ENCODE measurements around the gene GCKR. TPM values are rescaled to one million over a fixed set of nuclear protein-coding genes. Genes with fewer than 3 reads are reported as not detected.

GCKR gene
- total and polyA plus RNA-seq, 2 donors (not counting 3 experiments of a cell fraction or from before 2014, with no cell fraction given), result 0.27 to 0.52 TPM

DNA sequence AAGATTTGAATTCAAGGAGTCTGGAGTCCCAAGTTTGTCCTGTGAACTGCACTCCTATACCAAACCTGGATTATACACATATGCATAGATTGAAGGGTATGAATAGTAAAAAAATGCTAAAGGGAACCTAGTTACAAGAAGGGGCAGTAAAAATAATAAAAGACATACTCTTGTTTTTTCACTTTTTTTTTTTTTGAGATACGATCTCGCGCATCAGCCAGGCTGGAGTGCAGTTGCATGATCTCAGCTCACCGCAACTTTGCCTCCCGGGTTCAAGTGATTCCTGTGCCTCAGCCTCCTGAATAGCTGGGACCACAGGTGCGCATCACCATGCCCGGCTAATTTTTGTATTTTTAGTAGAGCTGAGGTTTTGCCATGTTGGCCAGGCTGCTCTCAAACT lies 32.2 kb upstream of the GCKR start:
- H3K4me1 ChIP-seq (ENCODE audit: control insufficient read depth, extremely low read depth, insufficient read depth, low read length), result no peaks in the 10 kb centered on the region
- H3K9me1 ChIP-seq (replicated peaks; ENCODE audit: control insufficient read depth, extremely low read depth, insufficient read depth, low read length), result no peaks in the 10 kb centered on the region
- H3K79me2 ChIP-seq (ENCODE audit: control insufficient read depth, insufficient read depth, low read length), result no peaks in the 10 kb centered on the region
- no peaks in the 10 kb centered on the region for H3K27me3 ChIP-seq (ENCODE audit: control insufficient read depth in 2 of 2, insufficient read depth in 2 of 2, low read length in 2 of 2)
- no peak overlapping the region for H3K27ac ChIP-seq (ENCODE audit: insufficient read depth, low read depth, low read length)
- TF ChIP-seq MYC (IDR thresholded peaks at IDR 0.05; ENCODE audit: low read depth, low read length), result no peak
- no peak for TF ChIP-seq EZH2 (IDR thresholded peaks at IDR 0.05; ENCODE audit: borderline replicate concordance, low read depth, low read length, severe bottlenecking)
- TF ChIP-seq POLR2A (IDR thresholded peaks at IDR 0.05; ENCODE audit: low read depth, low read length), result no peak
- no peak for TF ChIP-seq GATA2 (IDR thresholded peaks at IDR 0.05; ENCODE audit: insufficient read depth, insufficient read length, low read depth, low read length)
- TF ChIP-seq JUN (IDR thresholded peaks at IDR 0.05; ENCODE audit: borderline replicate concordance, insufficient read depth, insufficient read length, low read depth), result no peak
- TF ChIP-seq POLR2AphosphoS5 (IDR thresholded peaks at IDR 0.05; ENCODE audit: insufficient read depth, low read depth, low read length), result no peak
- TF ChIP-seq, protein P1, sequence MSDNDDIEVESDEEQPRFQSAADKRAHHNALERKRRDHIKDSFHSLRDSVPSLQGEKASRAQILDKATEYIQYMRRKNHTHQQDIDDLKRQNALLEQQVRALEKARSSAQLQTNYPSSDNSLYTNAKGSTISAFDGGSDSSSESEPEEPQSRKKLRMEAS (IDR thresholded peaks at IDR 0.05; ENCODE audit: insufficient read depth, insufficient read length), result no peak
- no peak for TF ChIP-seq CTCF (IDR thresholded peaks at IDR 0.05; ENCODE audit: extremely low read depth in 1 of 2, insufficient read depth in 1 of 2, low read depth in 1 of 2, low read length in 2 of 2)
- TF ChIP-seq FOS (IDR thresholded peaks at IDR 0.05; ENCODE audit: borderline replicate concordance, insufficient read depth, low read length), result no peak
- intact Hi-C loops (cut with micrococcal nuclease) (no loop called here), dilution Hi-C loops (cut with MboI; ENCODE audit: extremely low pct_ligation_motif_present, low sequenced_read_pairs) (loop anchor here (25.0 kb wide), 1 partner anchor 123 kb away; the partner anchor contains the start of gene ZNF512)
- H3K9ac ChIP-seq (replicated peaks; ENCODE audit: extremely low read depth, insufficient read depth, low read length), result no peak overlapping the region
- POLR2A ChIA-PET, result no interaction called here
- CTCF ChIA-PET, result interaction anchor here (0.6 kb wide), 1 partner anchor 9 kb away, joined by 5 read pairs; no protein-coding TSS in a partner anchor
- no peak for FAIRE-seq
- no peak overlapping the region for H3K4me3 ChIP-seq (replicated peaks in 1 of 3; ENCODE audit: insufficient read depth in 1 of 3, low read depth in 1 of 3, low read length in 3 of 3)
- no peak overlapping the region for H2AFZ ChIP-seq (ENCODE audit: low read depth, low read length)
- no peaks in the 10 kb centered on the region for H3K9me3 ChIP-seq (replicated peaks; ENCODE audit: control insufficient read depth, insufficient read depth, low read length)
- no peak for DNase-seq (ENCODE audit: low read depth, low spot score)
- no peak overlapping the region for H3K4me2 ChIP-seq (ENCODE audit: insufficient read depth, low read length)
- H3K36me3 ChIP-seq (ENCODE audit: control insufficient read depth in 2 of 2, extremely low read depth in 1 of 2, insufficient read depth in 2 of 2, low read length in 2 of 2), result peaks cover 0 to 2% of the 10 kb centered on the region in 2 experiments
- no TSS peak for BruUV-seq (replicated peaks)
- no peaks in the 10 kb centered on the region for H4K20me1 ChIP-seq (replicated peaks; ENCODE audit: control insufficient read depth, extremely low read depth, insufficient read depth, low read length)
